Neuron (in vitro differentiated cells): Measurements from ENCODE around the gene SMYD4.
"Not testable (repeated sequence)": the region's sequence is repeated elsewhere in the genome, so short reads cannot be mapped to it uniquely, and the experiment has no call there.

ENCODE experiments used
- H2AFZ ChIP-seq: one replicate; pipeline ENCODE4 v1.6.1; 2013; ENCODE audit warnings: low read depth, mild to moderate bottlenecking, inconsistent platforms, low read length, moderate library complexity
- H3K27me3 ChIP-seq: one replicate; pipeline ENCODE4 v1.6.1; 2013; ENCODE audit warnings: low read length; ENCODE audit not compliant: insufficient read depth
- H3K36me3 ChIP-seq: one replicate; pipeline ENCODE4 v1.6.1; 2013; ENCODE audit warnings: low read length; ENCODE audit not compliant: insufficient read depth
- H3K4me1 ChIP-seq: one replicate; pipeline ENCODE4 v1.6.1; 2013; ENCODE audit warnings: low read length; ENCODE audit not compliant: insufficient read depth
- H3K4me3 ChIP-seq: 2 replicates; pipeline ENCODE4 v1.5.1; 2013; ENCODE audit warnings: mild to moderate bottlenecking, low read length, moderate library complexity
- H3K9me3 ChIP-seq: one replicate; pipeline ENCODE4 v1.6.1; 2013; ENCODE audit warnings: low read length

The SMYD4 gene

DNA sequence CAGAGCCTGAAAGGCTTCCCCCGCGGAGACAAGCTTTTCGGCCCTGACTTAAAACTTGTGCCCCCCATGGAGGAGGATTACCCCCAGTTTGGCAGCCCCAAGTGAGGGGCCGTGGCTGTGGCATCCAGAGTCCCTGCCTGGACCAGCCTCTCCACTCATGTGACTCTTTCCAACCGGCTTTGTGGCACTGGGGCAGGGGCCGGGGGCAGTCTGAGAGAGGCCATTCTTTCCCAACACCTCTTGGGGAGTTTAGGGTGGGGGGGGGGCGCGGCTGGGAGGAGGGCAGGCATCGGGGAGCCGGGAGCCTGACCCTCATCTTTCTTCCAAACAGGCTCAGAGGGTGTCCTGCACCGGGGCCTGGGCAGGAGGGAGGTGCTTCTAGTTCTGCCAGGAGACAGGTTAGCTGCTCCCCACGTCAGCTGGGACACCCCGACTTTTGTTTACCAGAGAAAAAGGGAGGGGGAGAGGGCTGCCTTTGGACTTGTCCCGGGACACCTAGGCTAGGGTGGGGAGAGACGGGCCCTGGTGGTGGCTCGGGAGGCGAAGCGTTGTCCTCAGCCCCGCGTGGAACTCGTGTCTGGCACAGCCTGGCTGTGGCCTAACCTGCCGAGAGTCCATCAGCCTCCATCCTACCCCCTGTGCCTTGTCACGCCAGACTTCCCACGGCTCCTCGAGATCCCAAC lies 75.1 kb downstream of the SMYD4 start:
- Histone ChIP-seq H3K4me3 (no peak overlapping the region), H3K9me3 (no peaks in the 10 kb centered on the region), H2AFZ (no peak overlapping the region), H3K27me3 (peaks cover 2% of the 10 kb centered on the region), H3K4me1 (peaks cover 3% of the 10 kb centered on the region), H3K36me3 (no peaks in the 10 kb centered on the region)

DNA sequence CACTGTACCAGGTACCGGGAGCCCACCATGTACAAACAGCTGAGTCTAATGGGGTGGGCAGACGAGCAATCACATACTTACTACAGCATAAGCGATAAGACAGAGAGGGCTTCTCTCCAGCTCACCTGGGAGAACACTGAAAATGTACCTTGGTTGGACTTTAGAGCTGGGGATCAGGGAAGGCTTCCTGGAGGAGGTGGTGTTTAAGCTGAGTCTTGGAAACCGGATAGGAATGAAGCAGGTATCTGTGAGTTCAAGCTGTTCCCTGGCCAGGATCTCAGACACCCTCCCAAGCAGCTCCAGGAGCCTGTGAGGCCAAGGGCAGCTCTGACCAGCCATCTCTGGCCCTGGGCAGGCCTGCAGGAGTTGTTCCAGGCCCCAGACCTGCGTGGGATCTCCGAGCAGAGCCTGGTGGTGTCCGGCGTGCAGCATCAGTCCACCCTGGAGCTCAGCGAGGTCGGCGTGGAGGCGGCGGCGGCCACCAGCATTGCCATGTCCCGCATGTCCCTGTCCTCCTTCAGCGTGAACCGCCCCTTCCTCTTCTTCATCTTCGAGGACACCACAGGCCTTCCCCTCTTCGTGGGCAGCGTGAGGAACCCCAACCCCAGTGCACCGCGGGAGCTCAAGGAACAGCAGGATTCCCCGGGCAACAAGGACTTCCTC lies 75.8 kb downstream of the SMYD4 start:
- Histone ChIP-seq H2AFZ (no peak overlapping the region), H3K27me3 (peaks cover 2% of the 10 kb centered on the region), H3K36me3 (no peaks in the 10 kb centered on the region), H3K4me3 (no peak overlapping the region), H3K4me1 (peaks cover 3% of the 10 kb centered on the region), H3K9me3 (no peaks in the 10 kb centered on the region)

DNA sequence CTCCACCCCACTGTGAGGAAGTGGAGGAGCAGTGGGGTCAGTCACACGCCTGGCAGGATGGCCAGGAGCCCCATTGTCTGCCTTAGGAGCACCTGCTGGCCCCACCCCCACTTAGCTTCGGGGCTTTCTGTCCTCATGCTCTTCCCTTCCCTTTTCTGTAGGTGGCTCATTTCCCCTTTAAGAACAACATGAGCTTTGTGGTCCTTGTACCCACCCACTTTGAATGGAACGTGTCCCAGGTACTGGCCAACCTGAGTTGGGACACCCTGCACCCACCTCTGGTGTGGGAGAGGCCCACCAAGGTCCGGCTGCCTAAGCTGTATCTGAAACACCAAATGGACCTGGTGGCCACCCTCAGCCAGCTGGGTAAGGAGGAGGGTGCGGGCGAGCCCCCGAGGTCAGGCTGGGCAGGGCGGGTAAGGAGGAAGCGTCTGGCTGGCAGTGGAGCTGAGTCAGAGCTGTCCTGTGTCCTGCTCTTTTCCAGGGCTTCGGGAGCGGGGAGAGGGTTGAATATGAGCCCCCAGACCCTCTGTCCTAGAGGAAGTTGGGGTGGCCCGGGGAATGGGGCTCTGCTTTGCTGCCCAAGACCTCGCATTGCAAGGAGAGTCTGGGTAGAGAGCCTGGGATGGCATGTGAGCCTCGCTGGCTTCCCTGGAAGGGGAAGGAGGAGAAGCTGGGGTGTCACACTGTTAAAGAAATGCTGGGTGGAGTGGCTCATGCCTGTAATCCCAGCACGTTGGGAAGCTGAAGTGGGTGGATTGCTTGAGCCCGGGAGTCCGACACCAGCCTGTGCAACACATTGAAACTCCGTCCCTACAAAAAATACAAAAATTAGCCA lies 77.1 kb downstream of the SMYD4 start:
- Histone ChIP-seq H3K4me1 (peaks cover 3% of the 10 kb centered on the region), H3K9me3 (peaks cover 3% of the 10 kb centered on the region), H3K36me3 (no peaks in the 10 kb centered on the region), H3K4me3 (no peak overlapping the region), H3K27me3 (peaks cover 2% of the 10 kb centered on the region), H2AFZ (no peak overlapping the region)

DNA sequence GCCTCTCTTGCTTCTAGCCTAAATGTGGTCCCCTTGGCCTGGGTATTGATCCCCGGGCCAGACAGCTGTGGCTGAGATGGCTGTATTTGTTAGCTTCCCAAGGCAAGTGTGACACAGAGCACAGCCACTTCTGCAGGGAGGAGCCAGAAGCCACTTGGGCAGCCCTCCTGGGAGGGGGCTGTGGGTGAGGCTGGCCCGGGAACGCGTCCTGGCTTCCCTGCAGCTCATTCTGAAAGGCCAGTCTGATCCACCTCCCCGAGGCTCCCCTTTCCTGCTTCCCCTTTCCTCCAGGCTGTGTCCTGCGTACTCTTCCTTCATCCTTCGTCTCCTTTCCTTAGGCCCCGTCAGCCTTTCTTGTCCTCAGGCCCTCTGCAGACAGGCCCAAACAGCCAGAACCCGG lies 79.1 kb downstream of the SMYD4 start:
- H3K4me3 ChIP-seq, result no peak overlapping the region
- H3K27me3 ChIP-seq, result peaks cover 2% of the 10 kb centered on the region
- no peaks in the 10 kb centered on the region for H3K36me3 ChIP-seq
- peaks cover 3% of the 10 kb centered on the region for H3K4me1 ChIP-seq
- H2AFZ ChIP-seq, result no peak overlapping the region
- H3K9me3 ChIP-seq, result peaks cover 3% of the 10 kb centered on the region

DNA sequence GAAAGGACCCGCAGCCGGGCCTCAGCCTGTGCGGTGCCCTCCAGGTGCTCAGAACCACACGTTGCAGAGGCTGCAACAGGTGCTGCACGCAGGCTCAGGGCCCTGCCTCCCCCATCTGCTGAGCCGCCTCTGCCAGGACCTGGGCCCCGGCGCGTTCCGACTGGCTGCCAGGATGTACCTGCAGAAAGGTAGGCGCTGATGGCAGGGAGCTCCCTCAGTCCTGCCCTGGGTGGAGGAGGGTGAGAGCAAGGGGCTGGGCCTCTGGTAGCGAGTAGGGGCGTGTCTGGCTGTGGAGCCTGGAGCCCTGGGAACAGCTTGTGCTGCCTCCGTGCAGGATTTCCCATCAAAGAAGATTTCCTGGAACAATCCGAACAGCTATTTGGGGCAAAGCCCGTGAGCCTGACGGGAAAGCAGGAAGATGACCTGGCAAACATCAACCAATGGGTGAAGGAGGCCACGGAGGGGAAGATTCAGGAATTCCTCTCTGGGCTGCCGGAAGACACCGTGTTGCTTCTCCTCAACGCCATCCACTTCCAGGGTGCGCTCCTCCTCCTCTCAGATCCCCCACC lies 82.6 kb downstream of the SMYD4 start:
- Histone ChIP-seq H2AFZ (no peak overlapping the region), H3K4me3 (no peak overlapping the region), H3K27me3 (peaks cover 2% of the 10 kb centered on the region), H3K36me3 (no peaks in the 10 kb centered on the region), H3K4me1 (no peaks in the 10 kb centered on the region), H3K9me3 (peaks cover 3% of the 10 kb centered on the region)

DNA sequence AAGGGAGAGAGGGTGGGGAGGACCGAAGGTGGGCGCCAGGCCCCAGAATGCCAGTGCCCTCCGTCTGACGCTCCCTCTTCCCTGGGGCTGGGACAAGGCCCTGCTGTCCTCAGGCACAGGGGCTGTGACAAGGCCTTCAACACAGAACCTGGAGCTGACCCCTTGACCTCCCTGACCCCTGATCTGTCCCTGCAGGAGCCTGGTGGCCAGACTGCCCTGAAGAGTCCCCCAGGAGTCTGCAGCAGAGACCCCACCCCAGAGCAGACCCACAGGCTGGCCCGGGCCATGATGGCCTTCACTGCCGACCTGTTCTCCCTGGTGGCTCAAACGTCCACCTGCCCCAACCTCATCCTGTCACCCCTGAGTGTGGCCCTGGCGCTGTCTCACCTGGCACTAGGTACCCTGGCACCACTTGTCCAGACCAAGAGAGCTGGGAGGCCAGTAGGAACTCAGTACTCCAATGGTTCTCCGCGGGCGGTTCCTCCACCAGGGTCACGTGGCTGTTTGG lies 84.1 kb downstream of the SMYD4 start:
- no peaks in the 10 kb centered on the region for H3K4me1 ChIP-seq
- no peak overlapping the region for H2AFZ ChIP-seq
- no peaks in the 10 kb centered on the region for H3K27me3 ChIP-seq
- no peaks in the 10 kb centered on the region for H3K36me3 ChIP-seq
- peaks cover 3% of the 10 kb centered on the region for H3K9me3 ChIP-seq
- no peak overlapping the region for H3K4me3 ChIP-seq

DNA sequence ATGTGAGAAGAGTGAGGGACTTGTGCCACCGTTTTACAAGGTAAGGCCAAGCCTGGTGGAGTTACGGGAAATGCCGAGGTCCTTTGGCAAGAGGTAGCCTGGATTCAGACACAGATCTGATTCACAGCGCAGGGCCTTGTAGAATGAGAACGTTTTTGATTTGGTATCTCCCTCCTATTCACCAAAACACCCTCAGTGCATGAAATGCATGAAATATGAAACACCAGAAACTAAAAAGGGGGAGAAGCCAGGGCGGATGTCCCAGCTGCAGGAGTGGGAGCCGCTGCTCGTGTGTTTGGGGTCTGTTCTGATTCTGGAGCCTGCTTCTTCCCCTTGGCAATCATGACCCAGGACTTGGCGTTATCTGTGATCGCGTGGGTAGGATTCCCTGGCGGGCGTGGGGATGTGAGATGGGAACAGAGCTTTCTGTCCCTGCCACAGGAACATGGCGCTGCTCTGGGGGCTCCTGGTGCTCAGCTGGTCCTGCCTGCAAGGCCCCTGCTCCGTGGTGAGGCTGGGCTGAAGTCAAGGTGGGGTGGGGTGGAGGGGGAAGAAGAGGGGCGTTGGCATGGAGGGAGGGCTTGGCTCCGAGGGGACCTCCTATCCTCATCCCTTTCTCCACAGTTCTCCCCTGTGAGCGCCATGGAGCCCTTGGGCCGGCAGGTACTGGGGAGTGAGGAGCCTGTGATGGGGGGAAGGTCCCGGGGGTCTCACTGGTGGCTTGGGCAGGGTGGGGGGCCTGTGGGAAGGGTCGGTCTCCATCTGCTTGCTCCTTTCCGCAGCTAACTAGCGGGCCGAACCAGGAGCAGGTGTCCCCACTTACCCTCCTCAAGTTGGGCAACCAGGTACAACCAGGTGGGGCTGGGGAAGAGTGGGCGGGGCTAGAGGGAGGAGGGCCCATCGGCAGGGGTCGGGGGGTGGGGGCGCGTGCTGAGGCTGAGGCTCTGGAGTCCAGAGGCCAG lies 84.9 kb downstream of the SMYD4 start:
- H3K4me3 ChIP-seq, result no peak overlapping the region
- H2AFZ ChIP-seq, result no peak overlapping the region
- peaks cover 3% of the 10 kb centered on the region for H3K9me3 ChIP-seq
- no peaks in the 10 kb centered on the region for H3K27me3 ChIP-seq
- H3K4me1 ChIP-seq, result no peaks in the 10 kb centered on the region
- H3K36me3 ChIP-seq, result no peaks in the 10 kb centered on the region

DNA sequence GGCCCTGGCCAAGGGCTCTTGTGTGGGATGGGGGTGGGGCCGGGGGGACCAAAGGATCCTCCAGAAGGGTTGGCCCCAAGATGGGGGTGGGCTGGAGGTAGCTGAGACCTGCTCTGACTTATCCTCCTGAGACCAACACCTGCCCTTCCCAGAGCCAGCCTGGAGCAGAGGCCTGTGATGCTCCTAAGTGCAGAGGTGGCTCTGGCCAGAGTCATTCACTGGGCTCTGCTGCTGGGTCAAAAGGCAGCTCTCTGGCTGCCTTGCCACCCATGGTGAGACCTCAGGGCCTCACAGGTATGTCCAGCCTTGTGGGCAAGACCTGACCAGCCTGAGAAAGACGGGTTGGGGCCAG lies 86.6 kb downstream of the SMYD4 start:
- H2AFZ ChIP-seq, result no peak overlapping the region
- H3K4me3 ChIP-seq, result no peak overlapping the region
- no peaks in the 10 kb centered on the region for H3K27me3 ChIP-seq
- no peaks in the 10 kb centered on the region for H3K9me3 ChIP-seq
- H3K36me3 ChIP-seq, result no peaks in the 10 kb centered on the region
- no peaks in the 10 kb centered on the region for H3K4me1 ChIP-seq

DNA sequence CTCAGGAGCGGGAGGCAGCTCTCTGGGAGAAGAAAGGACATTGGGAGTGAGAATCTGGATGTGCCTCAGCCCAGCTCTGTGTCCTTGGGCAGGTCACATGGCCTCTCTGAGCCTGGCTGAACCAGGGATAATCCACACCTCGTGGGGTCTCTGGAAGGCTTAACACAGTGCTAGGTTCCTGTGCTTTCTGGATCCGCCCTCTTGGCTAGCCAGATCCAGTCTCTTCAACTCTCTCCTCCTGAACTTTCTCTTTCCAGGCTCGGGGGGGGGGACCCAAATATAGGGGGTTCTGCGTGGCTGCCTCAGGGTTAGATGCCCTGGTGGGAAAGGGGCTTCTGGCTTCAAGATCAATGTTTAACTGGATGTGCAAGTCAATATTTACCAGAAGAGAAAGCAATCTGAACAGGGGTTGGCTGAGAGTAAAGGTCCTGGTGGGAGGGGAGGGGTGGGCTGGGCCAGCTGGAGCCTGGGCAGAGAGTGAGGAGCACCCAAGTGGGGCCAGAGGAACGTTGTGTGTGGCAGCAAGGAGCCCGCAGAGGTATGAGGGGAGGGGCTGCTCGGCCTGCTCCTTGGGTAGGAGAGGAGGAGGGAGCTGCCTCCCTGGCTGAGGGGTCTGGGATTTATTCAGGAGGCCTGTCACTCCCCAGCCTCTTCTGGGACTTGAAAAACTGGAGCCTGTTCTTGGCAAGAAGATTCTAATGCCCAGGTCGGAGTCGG lies 87.2 kb downstream of the SMYD4 start, which contains the start of gene SERPINF2:
Gene SERPINF2 (plus strand): TSS at position 501 of the 717 bp plus-strand sequence. CDS start 2,125 bp downstream, outside the sequence.
- Histone ChIP-seq H3K9me3 (no peaks in the 10 kb centered on the region), H2AFZ (no peak within 1 kb of the TSS), H3K4me1 (no peaks in the 10 kb centered on the region), H3K4me3 (no peak within 1 kb of the TSS), H3K27me3 (no peaks in the 10 kb centered on the region), H3K36me3 (no peaks in the 10 kb centered on the region)

DNA sequence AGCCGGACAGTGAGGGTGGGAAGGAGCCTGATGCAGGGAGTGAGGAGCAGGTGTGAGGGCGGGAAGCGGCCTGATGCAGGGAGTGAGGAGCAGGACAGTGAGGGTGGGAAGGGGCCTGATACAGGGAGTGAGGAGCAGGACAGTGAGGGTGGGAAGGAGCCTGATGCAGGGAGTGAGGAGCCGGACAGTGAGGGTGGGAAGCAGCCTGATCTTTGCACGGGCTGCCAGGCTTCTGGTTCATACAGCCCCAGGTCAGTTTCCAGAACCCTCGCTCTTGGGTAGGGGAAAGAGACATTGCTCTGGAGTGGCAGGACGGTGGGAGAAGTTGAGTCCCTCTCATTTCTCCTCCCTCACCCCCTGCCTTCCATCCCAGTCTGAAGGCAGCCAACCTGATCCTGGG lies 87.8 kb downstream of the SMYD4 start:
- H3K4me3 ChIP-seq, H3K27me3 ChIP-seq, H3K9me3 ChIP-seq, H2AFZ ChIP-seq, H3K4me1 ChIP-seq, H3K36me3 ChIP-seq: not testable (repeated sequence)

DNA sequence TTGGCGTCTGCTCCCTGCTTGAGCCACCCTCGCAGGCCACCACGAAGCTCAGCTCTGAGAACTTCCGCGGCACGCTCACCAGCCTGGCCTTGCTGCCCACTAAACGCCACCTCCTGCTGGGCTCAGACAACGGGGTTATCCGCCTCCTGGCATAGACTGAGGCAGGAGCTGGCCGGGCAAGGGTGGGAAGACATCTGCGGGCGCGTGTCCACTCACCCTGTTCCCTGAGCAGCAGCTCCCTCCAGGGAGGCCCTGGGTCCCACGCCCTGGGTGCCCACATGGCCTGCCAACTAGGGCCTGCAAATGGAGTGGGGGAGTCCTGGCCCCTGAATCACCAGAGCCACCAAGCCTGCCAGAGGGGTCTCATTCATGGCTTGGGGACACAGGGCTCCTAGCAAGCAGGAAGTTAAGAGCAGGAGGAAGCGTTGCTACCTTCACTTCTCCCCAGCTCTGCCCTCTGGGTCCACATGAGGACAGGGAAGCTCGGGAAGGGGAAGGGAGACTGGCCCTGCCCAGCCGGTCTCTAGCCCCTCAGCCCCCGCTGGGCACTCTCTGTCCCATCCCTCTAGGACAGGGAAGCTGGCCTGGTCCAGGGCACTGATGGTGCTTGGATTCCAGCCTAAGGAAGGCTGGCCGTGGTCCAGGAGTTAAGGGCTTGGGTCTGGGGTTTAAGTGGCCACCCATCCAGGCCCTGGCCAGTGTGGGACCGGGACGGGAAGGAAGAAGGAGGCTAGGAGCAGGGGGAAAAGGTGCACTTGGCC lies 92.0 kb downstream of the SMYD4 start:
- Histone ChIP-seq H2AFZ (no peak overlapping the region), H3K4me1 (peaks cover 9% of the 10 kb centered on the region), H3K27me3 (no peaks in the 10 kb centered on the region), H3K36me3 (no peaks in the 10 kb centered on the region), H3K9me3 (no peaks in the 10 kb centered on the region), H3K4me3 (no peak overlapping the region)
